HG03045 (cell line): Measurements from ENCODE around the gene CX3CL1.

Experiments used
- ATAC-seq: cut with Tn5 transposase; IDR thresholded peaks from one replicate; pipeline ENCODE4 v1.9.1; 2021; ENCODE audit warnings: mild to moderate bottlenecking, moderate library complexity; ENCODE audit not compliant: unreplicated experiment

CX3CL1 gene

DNA sequence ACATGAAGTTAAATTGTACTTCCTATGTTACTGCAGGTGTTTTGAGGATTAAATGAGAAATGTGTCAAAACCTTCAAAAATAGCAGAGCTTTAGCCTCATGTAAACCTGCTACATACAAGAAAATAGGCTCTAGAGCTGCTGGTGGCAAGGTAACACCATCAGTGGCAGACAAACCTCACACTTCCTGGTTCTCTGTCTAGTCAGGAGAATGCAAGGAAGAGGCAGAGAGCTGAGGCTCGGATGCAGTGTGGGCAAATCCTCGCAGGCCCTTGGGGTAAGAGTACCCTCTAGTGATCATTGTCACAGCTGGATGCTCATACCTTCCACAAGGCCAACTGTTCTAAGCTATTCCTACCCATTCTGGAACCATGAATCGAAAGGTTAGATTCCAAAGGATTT is 60.7 kb downstream of the CX3CL1 start:
- ATAC-seq, result no peak

DNA sequence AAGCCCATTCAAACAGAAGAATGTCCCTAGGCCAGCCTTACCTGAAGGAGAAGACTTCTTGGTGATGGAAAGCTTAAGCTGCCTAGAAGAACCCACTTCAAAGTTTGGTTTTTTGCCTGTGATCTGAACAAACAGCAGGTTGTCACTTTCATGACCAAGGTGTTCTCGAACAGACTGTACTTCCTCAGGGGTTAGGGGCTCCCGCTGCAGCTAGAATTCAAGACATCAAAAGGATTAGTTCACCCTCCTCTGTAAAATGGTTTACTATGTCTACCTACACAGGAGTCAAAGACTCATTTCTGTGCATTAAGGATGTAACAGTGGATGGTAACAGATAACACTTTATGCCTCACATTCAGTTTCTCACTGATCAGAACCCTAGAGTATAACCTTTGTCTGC is 61.7 kb downstream of the CX3CL1 start:
- ATAC-seq, result no peak
